Adrenal gland (tissue), 12 donors: ENCODE data around the gene SLC2A13. TPM values are rescaled to one million over a fixed set of nuclear protein-coding genes. Genes with fewer than 3 reads are reported as not detected.

ENCODE experiments used
- DNase-seq, 7 donors: peaks; one replicate each; pipeline ENCODE4 v3.0.0-alpha.2; 2019 to 2020
- H3K27ac ChIP-seq, 5 donors: fragments of 200-600 bp; sonication (generic) in 4 of 5; 1 replicate in 3 of 5; 2 replicates in 2 of 5; pipeline versions ENCODE4 v1.5.1 to v1.8.0; 2016 to 2020; ENCODE audit warnings: mild to moderate bottlenecking in 1 of 5
- H3K27me3 ChIP-seq: fragments of 200-600 bp; 2 replicates; pipeline ENCODE4 v1.8.0; 2021
- H3K36me3 ChIP-seq, 2 donors: fragments of 200-600 bp; replicated peaks in 1 of 2; 1 replicate in 1 of 2; 2 replicates in 1 of 2; pipeline versions ENCODE4 v1.5.1 to v1.8.0; 2018 to 2022
- H3K4me1 ChIP-seq, 2 donors: fragments of 200-600 bp; replicated peaks in 1 of 2; 1 replicate in 1 of 2; 2 replicates in 1 of 2; pipeline versions ENCODE4 v1.5.1 to v1.8.0; 2018 to 2021
- H3K4me3 ChIP-seq, 4 donors: fragments of 200-600 bp; sonication (generic) in 3 of 4; one replicate each; pipeline ENCODE4 v1.5.1; 2016 to 2018
- H3K9me3 ChIP-seq, 3 donors: fragments of 200-600 bp; sonication (generic) in 1 of 3; replicated peaks in 1 of 3; 1 replicate in 2 of 3; 2 replicates in 1 of 3; pipeline versions ENCODE4 v1.5.1 to v1.8.0; 2016 to 2021
- CTCF ChIP-seq, 6 experiments: fragments of 450-650 bp in 4 of 6; fragments of 200-600 bp in 2 of 6; sonication (generic) in 1 of 6; IDR thresholded peaks; 1 replicate in 5 of 6; 2 replicates in 1 of 6; pipeline versions ENCODE4 v1.5.1 to v1.8.0; 2016 to 2021; ENCODE audit warnings: antibody characterized with exemption in 6 of 6, mild to moderate bottlenecking in 2 of 6, moderate library complexity in 1 of 6
- POLR2A ChIP-seq, 2 donors: fragments of 450-650 bp; IDR thresholded peaks; one replicate each; pipeline ENCODE4 v1.6.1; 2017; ENCODE audit warnings: antibody characterized with exemption in 2 of 2, mild to moderate bottlenecking in 2 of 2, moderate library complexity in 1 of 2
- WGBS, 4 donors: extraction: QIAGEN DNeasy Blood & Tissue Kit in 2 of 4; methylation state at CpG; one replicate each; pipeline versions ENCODE4 v1.1.5 to v1.1.7; 2013 to 2017; 5-methylcytosine and 5-hydroxymethylcytosine counted together
- intact Hi-C, 2 donors: fragments of 100-400 bp; cut with DNase I; formaldehyde crosslinking; loops; one replicate each; pipeline versions ENCODE4 v1.14.1 to v1.15.0; 2022 to 2023
- polyA plus RNA-seq, 3 donors: library from polyadenylated mRNA; stranded (reverse); fragments of 200-250 nt in 2 of 3; fragments of 350-450 nt in 1 of 3; fragmentation: Illumina TruSeq in 1 of 3; extraction: RNeasy Lipid Tissue Mini Kit (QIAGEN cat#74804) in 1 of 3; gene quantifications; one replicate each; pipeline ENCODE4 v1.2.3, GENCODE V29; 2013 to 2014
- total RNA-seq, 9 donors: library from RNA; depleted of rRNA in 4 of 9; stranded (reverse); fragments of >200 nt in 4 of 9; fragments of 120-200 nt in 1 of 9; fragmentation: NEBNext Ultra II Directional in 1 of 9; extraction: Animal tissue kit (Norgen Biotek cat#: 25700) in 1 of 9; gene quantifications; one replicate each; pipeline versions ENCODE4 v1.1.0 to v1.2.4, GENCODE V29; 2013 to 2023
- donor health status: healthy with polysubstance abuse.
- donor health status: Bipolar disorder and iron deficiency.
- donor health status: DM: yes; HTN: yes; CAD: no.
- donor health status: DM: no; HTN: no; CAD: no.
- donor health status: DM: no; HTN: no; CAD: no.
- donor health status: DM: yes; HTN: yes; CAD: no.

SLC2A13 gene
- total and polyA plus RNA-seq, 12 donors = 3.5 to 49.1 (median 27.0) TPM

- WGBS, 4 donors = 74 to 84% (median 82%) methylated on average over 2 of the region's 2 CpGs
- Histone ChIP-seq H3K27ac (no peak overlapping the region), H3K27me3 (no peaks in the 10 kb centered on the region), H3K4me3 (no peak overlapping the region), H3K9me3 (no peaks in the 10 kb centered on the region), H3K36me3 (no peaks in the 10 kb centered on the region), H3K4me1 (no peaks in the 10 kb centered on the region)
- no peak for TF ChIP-seq CTCF (IDR thresholded peaks at IDR 0.05)
- no peak for TF ChIP-seq POLR2A (IDR thresholded peaks at IDR 0.05)
- intact Hi-C loops = no loop called here
- DNase-seq = no peak
Measured at GRCh38 chr12:39846971-39847650, 258.8 kb downstream of the SLC2A13 start.

DNA sequence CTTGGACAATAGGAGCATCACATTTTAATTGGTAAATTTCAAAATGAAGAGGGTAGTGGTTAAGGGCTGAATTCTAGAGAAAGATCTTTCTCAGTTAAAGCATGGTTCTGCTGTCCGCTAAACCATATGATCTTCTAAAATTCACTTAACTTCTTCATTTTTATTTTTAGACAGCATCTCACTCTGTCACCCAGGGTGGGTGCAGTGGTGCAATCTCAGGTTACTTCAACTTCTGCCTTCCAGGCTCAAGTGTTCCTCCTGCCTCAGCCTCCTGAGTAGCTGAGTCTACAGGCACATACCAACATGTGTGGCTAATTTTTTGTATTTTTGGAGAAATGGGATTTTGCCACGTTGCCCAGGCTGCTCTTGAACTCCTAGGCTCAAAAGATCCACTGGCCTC, 259.6 kb downstream of the SLC2A13 start:
- Histone ChIP-seq H3K4me3 (no peak overlapping the region), H3K4me1 (no peaks in the 10 kb centered on the region), H3K27ac (no peak overlapping the region), H3K27me3 (no peaks in the 10 kb centered on the region), H3K36me3 (no peaks in the 10 kb centered on the region), H3K9me3 (no peaks in the 10 kb centered on the region)
- intact Hi-C loops = no loop called here
- no peak for DNase-seq
- TF ChIP-seq CTCF (IDR thresholded peaks at IDR 0.05) (no peak), POLR2A (IDR thresholded peaks at IDR 0.05) (no peak)
- 88 to 95% (median 94%) methylated on average over 2 of the region's 2 CpGs for WGBS, 4 donors

DNA sequence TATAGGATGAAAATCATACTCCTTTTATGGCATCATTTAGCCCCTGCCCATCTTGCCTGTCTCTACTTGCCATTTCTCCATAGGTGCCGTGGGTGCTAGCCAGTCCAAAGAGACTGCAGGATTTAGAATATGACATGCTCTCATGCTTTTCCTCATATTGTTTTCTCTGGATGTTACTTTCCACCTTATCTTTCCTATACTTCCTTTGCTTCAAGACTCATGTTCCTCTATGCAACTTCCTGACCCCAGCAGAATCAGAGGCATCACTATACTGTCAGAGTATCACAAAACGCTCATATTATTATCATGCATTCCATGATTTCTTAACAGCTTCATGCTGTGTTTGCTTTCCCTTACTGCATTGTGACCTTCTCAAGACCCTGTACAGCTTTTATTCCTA, 265.5 kb downstream of the SLC2A13 start:
- WGBS, 4 donors = 86 to 90% (median 88%) methylated on average over 2 of the region's 2 CpGs
- TF ChIP-seq POLR2A (IDR thresholded peaks at IDR 0.05) (no peak), CTCF (IDR thresholded peaks at IDR 0.05) (no peak)
- DNase-seq = no peak
- no peaks in the 10 kb centered on the region for H3K9me3 ChIP-seq
- no peaks in the 10 kb centered on the region for H3K4me1 ChIP-seq
- H3K27ac ChIP-seq = no peak overlapping the region
- H3K4me3 ChIP-seq = no peak overlapping the region
- intact Hi-C loops = no loop called here
- no peaks in the 10 kb centered on the region for H3K27me3 ChIP-seq
- no peaks in the 10 kb centered on the region for H3K36me3 ChIP-seq

DNA sequence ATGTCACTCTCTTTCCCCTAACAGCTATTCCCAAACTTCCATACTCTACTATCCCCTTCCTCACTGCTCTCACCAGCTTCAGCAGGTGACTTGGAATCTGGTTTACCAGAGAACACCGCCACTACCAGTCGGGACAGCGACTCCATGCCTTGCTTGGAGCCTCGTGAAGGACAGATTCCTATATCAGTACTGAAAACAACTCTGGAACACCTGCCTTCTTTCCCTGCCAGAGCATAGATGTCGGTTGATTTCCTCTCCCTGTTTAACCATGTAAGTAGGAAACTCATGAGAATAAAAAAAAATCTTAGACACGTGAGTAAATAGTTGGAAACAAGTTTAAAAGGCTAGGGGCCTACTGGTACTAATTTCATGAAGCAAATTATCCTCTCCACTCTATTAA, 266.8 kb downstream of the SLC2A13 start:
- no peaks in the 10 kb centered on the region for H3K9me3 ChIP-seq
- intact Hi-C loops = no loop called here
- no peak for DNase-seq
- H3K36me3 ChIP-seq = no peaks in the 10 kb centered on the region
- H3K4me3 ChIP-seq = no peak overlapping the region
- TF ChIP-seq CTCF (IDR thresholded peaks at IDR 0.05) = no peak
- no peak for TF ChIP-seq POLR2A (IDR thresholded peaks at IDR 0.05)
- no peak overlapping the region for H3K27ac ChIP-seq
- no peaks in the 10 kb centered on the region for H3K4me1 ChIP-seq
- WGBS, 4 donors = 95 to 98% (median 97%) methylated on average over 6 of the region's 6 CpGs
- no peaks in the 10 kb centered on the region for H3K27me3 ChIP-seq
